SK-MEL-5 (cell line): ENCODE data around the gene PROSER1. TPM values are rescaled to one million over a fixed set of nuclear protein-coding genes. Genes with fewer than 3 reads are reported as not detected.
"Not testable (repeated sequence)": the region's sequence is repeated elsewhere in the genome, so short reads cannot be mapped to it uniquely, and the experiment has no call there.

ENCODE experiments used
- DNase-seq: peaks from one replicate; pipeline ENCODE4 v3.0.0-alpha.2; 2016; ENCODE audit warnings: low read depth, low spot score
- in situ Hi-C: cut with HindIII; loops from 2 replicates; pipeline ENCODE4 v1.10.0; 2016; ENCODE audit warnings: low sequenced_read_pairs, high pct_unique_total_duplicates, low pct_unique_long_range_greater_than_20kb
- polyA plus RNA-seq, 2 experiments: library from polyadenylated mRNA; depleted of rRNA; stranded (reverse); fragments of >200 nt; gene quantifications; 2 replicates each; pipeline ENCODE4 v1.2.3, GENCODE V29; 2015
- total RNA-seq: library from RNA; depleted of rRNA; stranded (reverse); fragments of >200 nt; shearing (Covaris generic); gene quantifications from 2 replicates; pipeline ENCODE4 v1.2.3, GENCODE V29; 2014; rRNA removed

The PROSER1 gene
- total RNA-seq = 9.0 and 9.6 TPM in 2 replicates
- 16.6 and 24.9 TPM in 2 replicates for polyA plus RNA-seq (2015; cell fraction: cytosol; rRNA removed)
- 95.5 and 107 TPM in 2 replicates for polyA plus RNA-seq (2015; cell fraction: nucleus; rRNA removed)

DNA sequence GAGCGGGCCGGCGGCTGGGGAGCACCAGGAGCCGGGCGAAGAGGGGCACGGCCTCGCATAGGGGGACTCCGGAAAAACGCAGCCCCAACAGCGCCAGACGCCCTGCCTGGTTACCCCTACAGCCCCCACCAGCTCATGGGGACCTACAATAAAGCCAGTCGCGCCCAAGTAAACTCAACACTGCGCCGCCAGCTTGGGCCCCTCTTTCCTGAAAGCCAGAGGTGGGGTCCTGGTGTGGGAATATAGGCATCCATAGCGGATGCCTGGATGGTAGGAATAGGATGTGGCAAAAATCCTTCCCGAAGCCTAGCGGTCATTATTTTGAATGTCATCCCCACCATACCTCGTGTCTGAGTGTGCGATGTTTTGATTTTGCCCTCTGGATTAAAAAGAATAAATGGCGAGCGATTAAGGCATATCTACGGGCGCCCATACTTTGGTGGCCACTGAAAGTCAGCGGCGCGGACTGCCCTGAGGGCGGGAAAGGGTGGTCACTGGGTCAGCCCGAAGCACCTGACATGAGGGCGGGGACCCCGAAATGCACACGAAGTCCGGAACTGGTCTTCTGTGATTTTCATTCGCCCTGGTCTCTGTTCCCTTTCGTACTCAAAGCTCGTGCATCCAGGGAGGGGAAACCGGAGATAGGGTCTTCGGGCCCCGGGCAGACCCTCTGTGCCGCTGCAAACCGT is at the start of gene PROSER1, which contains the start of gene NHLRC3:
Gene PROSER1 (minus strand): TSS at position 210 of the 689 bp plus-strand sequence. CDS start 847 bp downstream, outside the sequence.
Gene NHLRC3 (plus strand): TSS at position 577 of the 689 bp plus-strand sequence. CDS start 184 bp downstream, outside the sequence.
- in situ Hi-C loops = no loop called here
- DNase-seq = peak; percentile 91

DNA sequence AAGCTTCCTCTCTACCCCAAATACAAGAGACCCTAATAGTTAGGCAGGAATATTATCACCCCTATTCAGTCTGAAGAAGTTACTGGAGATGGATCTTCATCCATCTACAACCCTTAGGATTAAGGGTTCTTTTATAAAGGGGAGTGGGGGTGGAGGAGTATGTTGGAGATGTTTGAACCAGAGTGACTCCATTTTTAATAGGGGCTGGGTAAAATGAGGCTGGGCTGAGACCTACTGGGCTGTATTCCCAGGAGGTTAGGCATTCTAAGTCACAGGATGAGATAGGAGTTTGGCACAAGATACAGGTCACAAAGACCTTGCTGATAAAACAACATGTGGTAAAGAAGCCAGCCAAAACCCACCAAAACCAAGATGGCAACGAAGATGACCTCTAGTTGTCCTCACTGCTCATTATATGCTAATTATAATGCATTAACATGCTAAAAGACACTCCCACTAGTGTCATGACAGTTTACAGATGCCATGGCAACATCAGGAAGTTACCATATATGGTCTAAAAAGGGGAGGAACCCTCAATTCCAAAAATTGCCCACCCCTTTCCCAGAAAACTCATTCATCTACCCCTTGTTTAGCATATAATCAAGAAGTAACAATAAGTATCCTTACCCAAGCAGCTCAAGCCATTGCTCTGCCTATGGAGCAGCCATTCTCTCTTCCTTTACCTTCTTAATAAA is 48.5 kb upstream of the PROSER1 start:
- DNase-seq, in situ Hi-C loops: not testable (repeated sequence)

DNA sequence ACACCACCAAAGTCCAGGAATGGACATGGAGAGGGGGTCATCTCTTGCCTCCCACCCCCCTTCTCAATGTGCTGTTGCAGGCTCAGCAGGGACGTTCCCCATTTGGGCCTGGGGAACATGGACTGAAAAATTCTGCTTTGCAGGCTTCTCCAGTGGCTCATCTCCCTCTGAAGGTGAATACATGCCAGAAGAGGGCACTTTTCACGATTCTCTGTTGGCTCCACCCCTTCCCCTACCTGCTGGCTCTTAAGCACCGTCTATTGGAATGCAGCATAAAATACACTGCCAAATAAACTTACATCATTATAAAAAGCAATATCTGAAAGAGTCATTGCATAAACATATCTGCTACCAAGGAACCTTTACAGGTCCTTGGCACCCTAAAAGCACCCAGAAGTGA is 36.1 kb upstream of the PROSER1 start:
- in situ Hi-C loops = no loop called here
- no peak for DNase-seq

DNA sequence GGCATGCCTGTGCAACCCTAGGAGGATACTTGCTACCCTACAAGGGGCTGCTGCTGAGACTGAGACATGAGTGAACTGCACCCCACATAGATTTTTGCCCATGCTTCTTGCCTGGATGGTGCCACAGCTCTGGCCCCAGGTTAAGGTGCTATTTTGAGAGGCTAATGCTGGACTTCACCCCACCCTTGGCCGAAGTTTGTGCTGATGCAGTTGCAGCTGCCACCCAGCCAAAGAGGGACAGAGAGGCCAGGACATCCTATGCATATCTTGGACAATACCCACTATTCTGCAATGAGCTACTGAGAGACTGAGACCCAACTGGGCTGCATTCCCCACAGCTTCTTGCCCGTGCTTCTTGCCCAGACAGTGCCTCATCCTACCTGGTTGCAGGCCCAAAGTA is 35.0 kb upstream of the PROSER1 start:
- DNase-seq = no peak

DNA sequence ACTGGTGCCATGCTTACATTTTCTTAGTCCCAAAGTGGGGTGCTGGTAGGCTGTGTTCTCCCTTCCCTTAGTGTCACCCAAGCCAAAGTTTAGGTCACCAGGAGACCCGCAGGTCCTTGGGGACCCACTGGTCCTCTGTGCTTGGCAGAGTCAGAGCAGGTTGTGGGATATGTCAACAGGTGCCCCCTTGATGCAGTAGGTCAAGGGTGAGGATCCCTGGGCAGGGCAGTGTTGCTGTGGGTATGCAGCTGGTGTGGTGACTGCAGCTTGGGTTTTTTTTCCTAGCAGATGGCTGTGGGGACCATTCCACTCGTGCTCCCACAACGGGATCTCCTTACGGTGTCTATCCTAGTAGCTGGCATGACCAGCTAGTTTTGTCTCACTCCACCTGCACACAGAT is 24.1 kb upstream of the PROSER1 start:
- in situ Hi-C loops = no loop called here
- no peak for DNase-seq

More for the DNA sequence above, 35.0 kb upstream of the PROSER1 start:
- in situ Hi-C loops = no loop called here

DNA sequence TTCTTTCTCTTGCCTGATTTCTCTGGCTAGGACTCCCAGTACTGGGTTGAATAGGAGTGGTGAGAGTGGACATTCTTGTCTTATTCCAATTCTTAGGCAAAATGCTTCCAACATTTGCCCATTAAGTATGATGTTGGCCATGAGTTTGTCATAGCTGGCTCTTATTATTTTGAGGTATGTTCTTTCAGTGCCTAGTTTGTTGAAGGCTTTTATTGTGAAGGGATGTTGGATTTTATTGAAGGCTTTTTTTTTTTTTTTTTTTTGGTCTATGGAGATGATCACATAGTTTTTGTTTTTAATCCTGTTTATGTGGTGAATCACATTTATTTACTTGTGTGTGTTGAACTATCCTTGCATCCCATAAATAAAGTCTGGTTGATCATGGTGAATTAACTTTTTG is 20.2 kb upstream of the PROSER1 start:
- in situ Hi-C loops = no loop called here
- no peak for DNase-seq

DNA sequence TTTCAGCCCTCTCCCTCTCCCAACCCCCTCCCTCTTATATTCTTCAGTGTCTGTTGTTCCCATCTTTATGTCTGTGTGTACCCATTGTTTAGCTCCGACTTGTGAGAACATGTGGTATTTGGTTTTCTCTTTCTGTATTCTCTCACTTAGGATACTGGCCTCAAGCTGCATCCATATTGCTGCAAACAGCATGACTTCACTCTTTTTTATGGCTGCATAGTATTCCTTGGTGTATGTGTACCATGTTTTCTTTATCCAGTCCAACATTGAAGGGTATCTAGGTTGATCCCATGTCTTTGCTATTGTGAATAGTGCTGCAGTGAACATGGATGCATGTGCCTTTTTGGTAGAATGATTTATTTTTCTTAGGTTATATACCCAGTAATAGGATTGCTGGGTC is 18.1 kb upstream of the PROSER1 start:
- DNase-seq = no peak
- in situ Hi-C loops = no loop called here

DNA sequence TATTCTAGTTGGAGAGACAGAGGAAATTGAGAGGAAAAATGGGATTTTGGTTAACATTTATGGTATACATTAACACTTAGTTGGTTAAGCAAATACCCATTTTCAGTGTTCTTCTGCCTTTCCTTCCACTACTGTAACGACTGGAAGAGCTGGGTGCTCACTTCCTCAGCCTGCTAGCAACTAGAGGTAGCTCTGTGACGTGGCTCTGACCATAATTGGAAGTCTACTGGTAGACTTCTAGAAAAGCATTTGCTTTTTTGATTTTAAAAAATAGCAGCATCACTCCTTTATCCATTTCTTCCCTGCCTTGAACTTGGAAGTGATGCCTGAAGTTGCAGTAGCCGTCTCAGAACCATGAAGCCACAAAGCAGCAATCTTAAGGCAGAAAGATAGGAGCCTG is 16.2 kb upstream of the PROSER1 start:
- in situ Hi-C loops = no loop called here
- no peak for DNase-seq

DNA sequence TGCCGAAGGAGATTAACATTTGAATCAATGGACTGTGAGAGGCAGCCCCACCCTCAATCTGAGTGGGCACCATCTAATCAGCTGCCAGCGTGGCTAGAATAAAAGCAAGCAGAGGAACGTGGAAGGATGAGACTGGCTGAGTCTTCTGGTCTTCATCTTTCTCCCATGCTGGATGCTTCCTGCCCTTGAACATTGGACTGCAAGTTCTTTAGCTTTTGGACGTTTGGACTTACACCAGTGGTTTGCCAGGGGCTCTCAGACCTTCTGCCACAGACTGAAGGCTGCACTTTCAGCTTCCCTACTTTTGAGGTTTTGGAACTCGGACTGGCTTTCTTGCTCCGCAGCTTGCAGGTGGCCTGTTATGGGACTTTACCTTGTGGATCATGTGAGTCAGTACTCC is 15.1 kb upstream of the PROSER1 start:
- in situ Hi-C loops = no loop called here
- DNase-seq = no peak

DNA sequence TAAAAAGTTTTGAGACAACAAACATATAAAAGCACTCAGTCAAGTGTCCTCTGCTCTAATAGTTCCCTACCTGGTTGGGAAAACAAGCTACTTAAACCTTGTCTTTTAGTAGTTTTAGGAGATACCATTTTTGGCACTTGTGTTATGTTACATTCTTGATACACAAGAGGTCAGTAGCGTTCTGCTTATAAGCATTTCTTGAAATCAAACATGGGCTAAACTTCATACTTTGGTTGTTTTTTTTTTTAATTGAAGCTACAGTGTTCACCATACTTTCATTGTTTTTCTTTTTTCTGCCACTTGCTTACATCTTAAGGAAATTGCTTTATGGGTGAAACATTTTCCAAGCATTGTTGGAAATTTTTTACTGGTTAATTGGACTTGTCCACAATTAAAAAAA is 13.3 kb upstream of the PROSER1 start:
- DNase-seq = peak; percentile 79
- in situ Hi-C loops = no loop called here

DNA sequence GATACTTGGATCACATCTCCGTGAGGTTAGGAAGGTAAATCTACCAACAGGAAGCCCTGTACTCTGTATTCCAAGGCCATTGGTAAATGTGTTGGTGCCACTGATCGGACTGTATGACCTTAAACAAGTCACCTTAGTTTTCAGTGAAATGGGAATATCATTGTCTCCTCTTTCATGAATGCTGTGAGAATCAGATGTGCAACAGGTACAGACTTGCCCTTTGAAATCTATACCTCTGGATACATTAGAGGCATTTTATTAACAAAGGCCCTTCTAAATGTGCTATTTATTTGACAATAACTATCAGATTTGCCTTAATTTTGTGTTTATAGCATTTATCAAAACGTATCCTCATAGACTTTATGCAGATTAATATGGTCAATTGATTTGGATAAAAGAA is 11.4 kb upstream of the PROSER1 start:
- in situ Hi-C loops = no loop called here
- DNase-seq = no peak

DNA sequence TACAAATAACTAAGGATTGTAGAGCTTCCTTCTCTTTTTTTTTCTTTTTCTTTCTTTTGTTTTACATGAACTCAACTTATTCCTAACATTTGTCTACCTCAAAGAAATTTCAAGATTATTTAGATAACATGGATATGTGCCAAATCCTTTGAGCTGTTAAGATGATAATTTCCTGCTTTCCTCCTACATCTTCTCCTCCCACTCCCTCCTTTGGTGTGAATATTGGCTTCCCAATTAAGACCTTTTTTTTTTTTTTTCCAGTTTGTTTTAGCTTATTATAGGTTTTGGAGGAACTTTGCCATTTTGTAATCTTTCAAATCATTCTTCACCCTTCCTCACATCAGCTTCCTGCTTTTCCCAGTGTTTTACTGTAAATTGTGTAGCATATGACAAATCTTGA is 10.9 kb upstream of the PROSER1 start:
- DNase-seq = no peak
- in situ Hi-C loops = no loop called here

DNA sequence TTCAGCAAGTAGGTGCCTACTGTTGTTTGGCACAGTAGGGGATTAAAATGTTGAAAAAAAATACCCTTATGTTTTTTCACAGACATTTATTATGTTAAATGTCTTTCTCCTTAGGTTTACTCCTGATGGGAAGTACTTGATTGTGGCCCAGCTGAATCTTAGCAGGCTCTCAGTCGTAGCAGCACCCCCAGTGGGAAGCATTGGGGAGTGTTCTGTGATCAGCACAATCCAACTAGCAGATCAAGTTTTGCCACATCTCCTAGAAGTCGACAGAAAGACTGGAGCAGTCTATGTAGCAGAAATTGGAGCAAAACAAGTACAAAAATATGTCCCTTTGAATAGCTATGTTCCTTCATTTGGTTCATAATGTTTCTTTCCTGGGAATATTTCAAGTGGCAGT is 9.7 kb upstream of the PROSER1 start:
- in situ Hi-C loops = no loop called here
- peak; percentile 11 for DNase-seq

DNA sequence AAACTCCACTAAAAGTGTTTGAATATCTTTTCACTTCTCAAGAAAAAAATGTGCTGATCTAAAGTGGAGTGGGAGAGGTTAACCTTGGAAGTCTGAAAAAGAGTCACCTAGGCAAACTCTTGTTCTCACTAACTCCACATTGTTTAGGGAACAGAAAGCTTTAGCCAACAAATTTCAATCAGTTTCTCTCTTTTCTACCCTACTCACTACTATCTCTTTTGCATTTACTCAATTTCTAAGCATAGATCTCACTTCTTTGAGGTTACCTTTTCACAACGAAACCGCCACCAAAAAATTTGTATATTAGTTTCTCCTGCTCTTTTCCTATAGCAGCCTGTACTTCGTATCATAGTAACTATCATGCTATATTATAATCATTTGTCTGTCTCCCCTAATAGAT is 6.6 kb upstream of the PROSER1 start:
- DNase-seq = no peak
- in situ Hi-C loops = no loop called here

DNA sequence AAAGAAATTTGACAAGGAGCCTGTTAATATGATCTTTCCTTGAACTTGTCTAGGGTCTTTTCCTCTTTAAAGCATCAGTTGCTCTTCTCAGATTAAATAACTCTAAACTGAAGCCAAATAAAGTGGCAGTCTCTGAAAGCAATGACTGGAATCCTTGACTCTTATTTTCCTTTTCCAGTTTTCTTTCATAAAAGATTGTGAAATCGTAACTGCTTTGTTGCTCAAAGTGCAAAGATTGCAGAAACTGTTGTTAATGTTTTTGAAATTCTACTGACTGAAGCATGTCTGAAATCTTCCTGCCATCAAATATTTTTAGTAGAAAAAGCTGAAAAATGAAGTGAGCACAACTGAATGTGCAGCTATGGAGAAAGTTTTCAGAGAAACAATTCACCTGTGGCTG is 2.3 kb upstream of the PROSER1 start:
- DNase-seq = no peak
- in situ Hi-C loops = no loop called here

DNA sequence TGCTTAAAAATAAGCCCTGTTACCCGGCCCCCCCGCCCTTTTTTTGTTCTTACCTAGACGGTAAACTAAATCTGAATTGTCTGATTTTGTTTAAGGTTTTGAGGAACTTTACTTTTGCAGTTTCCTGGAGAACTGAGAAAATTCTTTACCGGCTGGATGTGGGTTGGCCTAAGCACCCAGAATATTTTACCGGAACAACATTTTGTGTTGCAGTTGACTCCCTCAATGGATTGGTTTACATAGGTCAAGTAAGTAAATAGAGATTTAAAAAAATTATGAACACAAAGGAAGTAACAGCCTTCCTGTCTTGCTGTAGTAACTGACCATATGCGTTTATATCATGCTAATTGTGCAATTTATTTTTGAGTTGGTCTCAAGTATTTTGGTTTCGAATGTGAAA is 1.2 kb upstream of the PROSER1 start:
- DNase-seq = no peak
- in situ Hi-C loops = no loop called here

DNA sequence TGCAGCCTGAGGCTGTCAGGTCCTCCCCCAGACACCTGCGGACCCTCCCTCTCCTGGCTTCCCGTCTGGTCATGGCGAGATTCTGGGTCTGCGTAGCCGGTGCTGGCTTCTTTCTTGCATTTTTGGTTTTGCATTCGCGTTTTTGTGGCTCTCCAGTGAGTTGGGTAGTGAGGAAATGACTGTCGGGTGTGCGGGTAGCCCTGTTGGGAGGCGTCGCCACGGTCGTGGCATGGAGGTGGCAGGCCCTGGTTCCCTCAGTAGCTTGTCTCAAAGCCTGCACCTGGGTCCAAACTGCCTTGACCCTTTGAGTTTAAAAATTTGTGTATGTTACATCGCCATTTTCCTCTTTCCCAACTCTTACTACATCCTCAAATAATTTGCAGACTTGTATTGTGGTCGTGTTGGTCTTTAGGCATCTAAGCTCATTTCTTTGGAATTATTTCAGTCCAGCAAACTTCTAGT is 711 bp upstream of the PROSER1 start:
- DNase-seq = peak; percentile 39

DNA sequence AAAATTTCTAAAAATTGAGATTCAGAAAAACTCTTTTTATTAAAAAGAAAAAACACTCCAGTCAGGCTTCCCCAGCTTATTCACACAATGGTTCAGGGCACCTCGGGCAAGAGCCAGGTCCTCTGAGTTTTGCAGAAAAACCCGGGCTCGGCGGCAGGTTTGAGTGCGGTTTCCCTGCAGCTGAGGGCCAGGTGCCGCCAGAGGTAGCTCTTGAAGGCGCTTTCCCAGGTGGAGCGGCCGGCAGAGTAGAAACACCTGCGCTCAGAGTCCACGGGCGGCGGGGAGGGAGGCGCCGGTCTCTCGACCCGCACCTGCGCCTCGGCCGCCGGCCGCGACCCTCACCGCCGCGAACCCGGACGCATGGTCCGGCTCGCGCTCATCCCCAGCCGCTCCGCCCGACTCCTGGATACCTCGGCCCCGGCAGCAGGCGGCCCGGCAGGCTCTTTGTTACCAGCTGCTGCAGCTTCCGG is 444 bp downstream of the PROSER1 start:
- in situ Hi-C loops = no loop called here

More for the DNA sequence above, 711 bp upstream of the PROSER1 start:
- in situ Hi-C loops = no loop called here

DNA sequence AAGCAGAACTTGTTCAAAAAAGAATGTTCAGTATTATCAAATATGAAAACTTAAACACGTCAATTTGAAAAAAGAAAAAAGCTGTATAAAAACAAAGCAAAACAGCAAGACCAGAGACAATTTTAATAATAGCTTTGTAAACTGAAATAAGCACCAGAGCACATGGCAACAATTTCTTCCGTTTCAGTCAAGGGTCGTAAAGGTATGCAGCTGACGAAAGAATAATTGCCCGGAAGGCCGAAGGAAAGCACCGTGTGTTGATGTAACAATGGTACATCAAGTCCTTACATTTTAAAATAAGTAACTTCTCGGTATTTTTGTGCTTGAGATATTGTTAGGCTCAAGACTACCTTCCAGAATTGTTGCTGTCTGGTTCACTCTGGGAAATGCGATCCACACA is 1.7 kb downstream of the PROSER1 start:
- DNase-seq = peak; percentile 17
- in situ Hi-C loops = no loop called here

More for the DNA sequence above, 444 bp downstream of the PROSER1 start:
- DNase-seq = no peak
